Subcutaneous adipose tissue (tissue), 4 donors: ENCODE data around the gene ATXN1. TPM values are rescaled to one million over a fixed set of nuclear protein-coding genes. Genes with fewer than 3 reads are reported as not detected.

Experiments used
- total RNA-seq, 4 donors: library from RNA; depleted of rRNA; stranded (reverse); fragments of >200 nt; gene quantifications; one replicate each; pipeline ENCODE4 v1.1.0, GENCODE V29; 2016
- TF ChIP-seq, protein P1 (sequence below): fragments of 450-650 bp; IDR thresholded peaks from one replicate; pipeline ENCODE4 v1.5.1; 2016; ENCODE audit warnings: low read depth, mild to moderate bottlenecking, control low read depth, antibody characterized with exemption, moderate library complexity

The ATXN1 gene
- total RNA-seq, 4 donors from 2014 or later, result 27.1 to 35.6 (median 35.1) TPM

GRCh38 chr6:16633961-16634360 lies 127.3 kb downstream of the ATXN1 start:
- TF ChIP-seq, protein P1, sequence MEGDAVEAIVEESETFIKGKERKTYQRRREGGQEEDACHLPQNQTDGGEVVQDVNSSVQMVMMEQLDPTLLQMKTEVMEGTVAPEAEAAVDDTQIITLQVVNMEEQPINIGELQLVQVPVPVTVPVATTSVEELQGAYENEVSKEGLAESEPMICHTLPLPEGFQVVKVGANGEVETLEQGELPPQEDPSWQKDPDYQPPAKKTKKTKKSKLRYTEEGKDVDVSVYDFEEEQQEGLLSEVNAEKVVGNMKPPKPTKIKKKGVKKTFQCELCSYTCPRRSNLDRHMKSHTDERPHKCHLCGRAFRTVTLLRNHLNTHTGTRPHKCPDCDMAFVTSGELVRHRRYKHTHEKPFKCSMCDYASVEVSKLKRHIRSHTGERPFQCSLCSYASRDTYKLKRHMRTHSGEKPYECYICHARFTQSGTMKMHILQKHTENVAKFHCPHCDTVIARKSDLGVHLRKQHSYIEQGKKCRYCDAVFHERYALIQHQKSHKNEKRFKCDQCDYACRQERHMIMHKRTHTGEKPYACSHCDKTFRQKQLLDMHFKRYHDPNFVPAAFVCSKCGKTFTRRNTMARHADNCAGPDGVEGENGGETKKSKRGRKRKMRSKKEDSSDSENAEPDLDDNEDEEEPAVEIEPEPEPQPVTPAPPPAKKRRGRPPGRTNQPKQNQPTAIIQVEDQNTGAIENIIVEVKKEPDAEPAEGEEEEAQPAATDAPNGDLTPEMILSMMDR, result no peak

- TF ChIP-seq, protein P1, result no peak
These were observed 127.8 kb downstream of the ATXN1 start for GRCh38 chr6:16633465-16633864.

DNA sequence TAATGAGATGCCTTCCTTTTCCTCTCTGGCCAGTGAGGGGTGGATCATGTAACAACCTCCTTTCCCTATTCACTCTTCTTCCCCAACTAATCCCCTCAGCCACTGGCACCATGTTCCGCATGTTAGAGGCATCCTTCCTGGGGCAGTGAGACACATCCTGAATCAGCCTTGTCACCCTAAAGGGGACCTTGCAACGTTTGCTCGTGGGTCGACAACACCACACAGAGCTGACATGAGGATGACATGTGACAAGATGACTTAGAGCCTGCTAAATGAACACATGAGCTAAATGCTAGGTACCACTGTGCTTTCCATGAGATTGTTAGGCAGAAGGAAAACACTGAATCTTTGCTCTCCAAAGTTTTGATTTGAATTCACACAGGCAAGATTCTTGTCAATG lies 129.2 kb downstream of the ATXN1 start:
- TF ChIP-seq, protein P1, result no peak

- TF ChIP-seq, protein P1, result no peak
These were observed 131.1 kb downstream of the ATXN1 start for GRCh38 chr6:16630026-16630643.

DNA sequence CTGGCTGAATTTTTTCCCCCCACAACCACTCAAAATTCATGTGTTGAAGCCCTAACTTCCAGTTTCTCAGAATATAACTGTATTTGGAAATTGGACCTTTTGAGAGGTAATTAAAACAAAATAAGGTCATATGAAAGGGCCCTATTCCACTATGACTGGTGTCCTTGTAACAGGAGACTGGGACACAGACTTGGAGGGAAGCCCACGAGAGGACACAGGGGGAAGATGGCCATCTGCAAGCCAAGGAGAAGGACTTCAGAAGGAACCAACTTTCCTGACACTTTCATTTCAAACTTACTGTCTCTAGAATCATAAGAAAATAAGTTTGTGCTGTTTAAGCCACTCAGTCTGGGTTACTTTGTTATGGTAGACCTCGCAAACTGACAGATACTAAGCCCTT lies 134.6 kb downstream of the ATXN1 start:
- TF ChIP-seq, protein P1, result no peak

DNA sequence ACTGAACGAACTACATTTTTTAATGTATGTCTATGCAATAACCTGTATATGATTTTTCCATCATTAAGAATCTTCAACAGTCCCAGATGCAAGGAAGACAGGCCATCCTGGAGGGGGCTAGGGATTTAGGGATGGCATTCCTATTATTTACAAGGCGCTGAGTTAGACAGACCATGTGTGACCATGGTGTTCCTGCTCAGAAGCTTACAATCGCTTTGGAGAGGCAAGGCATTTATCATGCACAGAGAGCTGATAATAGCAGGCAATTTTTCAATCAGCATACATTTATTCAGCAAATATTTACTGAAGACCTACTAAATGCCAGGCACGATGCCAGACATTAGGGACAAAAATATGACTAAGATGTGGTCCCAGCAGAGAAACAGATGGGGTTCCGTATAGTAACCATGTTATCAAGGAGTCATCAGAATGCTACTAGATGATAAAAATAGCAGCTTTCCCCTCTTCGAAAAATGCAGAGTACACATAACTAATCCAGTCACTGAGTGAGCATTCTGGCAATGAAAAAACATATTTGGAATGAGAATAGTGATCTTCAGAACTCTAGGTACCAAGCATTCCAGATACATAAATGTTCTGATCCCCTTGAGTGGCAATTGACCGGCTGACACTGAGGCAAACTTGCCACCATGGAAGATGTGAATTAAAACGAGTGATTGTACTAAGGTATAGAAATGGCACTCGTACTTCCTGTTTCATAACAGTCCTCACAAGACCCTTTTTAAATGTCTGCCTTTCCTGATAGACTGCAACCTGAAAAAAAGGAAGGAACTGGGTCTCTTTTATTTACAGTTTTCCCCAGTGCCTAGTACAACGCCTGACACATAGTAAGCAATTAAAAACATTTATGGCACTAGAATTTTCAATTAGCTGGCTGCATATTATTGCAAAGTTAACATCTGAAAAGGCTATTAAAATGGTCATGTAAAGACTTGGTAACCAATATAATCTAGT lies 135.7 kb downstream of the ATXN1 start:
- TF ChIP-seq, protein P1, result no peak

DNA sequence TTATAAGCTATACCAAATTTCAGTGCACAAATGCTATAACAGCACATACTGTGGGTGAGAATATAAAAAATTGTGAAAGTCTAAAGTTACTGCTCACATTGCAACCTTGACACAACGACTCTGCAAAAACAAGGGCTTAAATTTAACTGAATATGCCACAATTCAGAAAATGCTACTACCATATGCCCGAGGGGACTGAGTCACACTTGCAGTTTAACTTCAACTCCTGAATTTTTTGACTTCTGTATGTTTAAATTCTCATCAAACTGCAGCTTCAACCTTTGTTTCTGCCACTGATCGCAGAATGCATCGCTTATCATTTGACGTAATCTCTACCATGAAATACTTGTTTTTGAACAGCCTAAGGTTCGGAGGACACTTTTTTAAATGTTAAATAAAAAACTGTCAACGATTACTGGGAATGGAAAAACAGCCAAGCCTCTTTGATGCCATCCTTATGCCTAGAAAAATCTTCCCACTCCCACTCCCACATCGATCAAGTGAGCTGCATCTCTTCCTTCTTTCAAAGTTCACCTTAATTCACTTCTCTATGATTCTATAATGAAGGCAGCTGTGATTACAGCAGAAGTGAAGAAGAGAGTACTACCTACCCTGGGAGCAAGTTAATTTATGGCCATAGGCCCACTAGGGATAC lies 136.5 kb downstream of the ATXN1 start:
- TF ChIP-seq, protein P1, result no peak
